SK-N-SH (cell line): ENCODE data around the gene PEMT. TPM values are rescaled to one million over a fixed set of nuclear protein-coding genes. Genes with fewer than 3 reads are reported as not detected.

ENCODE experiments used
- CTCF ChIA-PET: fragments of 300-600, 350-600 bp; formaldehyde crosslinking; extraction: SDS; loops from one replicate; lab custom pipeline; 2021; lab: Yijun Ruan, JAX
- POLR2A ChIA-PET: fragments of 350-600 bp; sonication (Branson Sonifier 250); formaldehyde crosslinking; extraction: SDS; loops from one replicate; lab custom pipeline; 2020; ENCODE audit warnings: antibody characterized with exemption, inconsistent platforms; lab: Yijun Ruan, JAX
- DNase-seq: peaks from one replicate; pipeline ENCODE4 v3.0.0; 2012
- H2AFZ ChIP-seq: fragments of 200-600 bp; sonication (generic); 2 replicates; pipeline ENCODE4 v1.8.1; 2016; ENCODE audit warnings: antibody characterized with exemption, mild to moderate bottlenecking, low read depth
- H3F3A ChIP-seq: fragments of 200-600 bp; sonication (generic); replicated peaks from 2 replicates; pipeline ENCODE3; 2016; ENCODE audit warnings: antibody characterized with exemption, mild to moderate bottlenecking; ENCODE audit not compliant: insufficient read depth
- H3K27ac ChIP-seq, 2 experiments: fragments of 200-500 bp in 1 of 2; fragments of 200-600 bp in 1 of 2; sonication (Bioruptor generic) in 1 of 2; sonication (generic), shearing (Covaris generic) in 1 of 2; 2 replicates each; pipeline versions ENCODE4 v1.5.1 to v1.6.1; 2014 to 2016; ENCODE audit warnings: low read depth in 2 of 2, inconsistent platforms in 1 of 2, low read length in 1 of 2, mild to moderate bottlenecking in 1 of 2, mixed read lengths in 1 of 2
- H3K27me3 ChIP-seq: fragments of 200-600 bp; sonication (generic), shearing (Covaris generic); 2 replicates; pipeline ENCODE4 v1.6.1; 2016; ENCODE audit warnings: mixed run types; ENCODE audit not compliant: insufficient read depth
- H3K36me3 ChIP-seq, 2 experiments: fragments of 200-500 bp in 1 of 2; fragments of 200-600 bp in 1 of 2; sonication (Bioruptor generic) in 1 of 2; sonication (generic) in 1 of 2; replicated peaks in 1 of 2; 2 replicates each; pipeline versions ENCODE3 to v1.5.1; 2014 to 2016; ENCODE audit warnings: low read length in 1 of 2, mild to moderate bottlenecking in 1 of 2; ENCODE audit not compliant: insufficient read depth in 2 of 2, control insufficient read depth in 1 of 2
- H3K4me1 ChIP-seq, 2 experiments: fragments of 200-500 bp in 1 of 2; fragments of 200-600 bp in 1 of 2; sonication (Bioruptor generic) in 1 of 2; sonication (generic), shearing (Covaris generic) in 1 of 2; 2 replicates each; pipeline versions ENCODE4 v1.5.1 to v1.6.1; 2014 to 2016; ENCODE audit warnings: low read depth in 1 of 2, low read length in 1 of 2, mixed run types in 1 of 2; ENCODE audit not compliant: insufficient read depth in 2 of 2, control insufficient read depth in 1 of 2
- H3K4me2 ChIP-seq: fragments of 200-600 bp; sonication (generic), shearing (Covaris generic); 2 replicates; pipeline ENCODE4 v1.6.1; 2017; ENCODE audit warnings: mixed run types
- H3K4me3 ChIP-seq, 2 experiments: fragments of 200-500 bp in 1 of 2; fragments of 200-600 bp in 1 of 2; sonication (Bioruptor generic) in 1 of 2; sonication (generic), shearing (Covaris generic) in 1 of 2; 2 replicates each; pipeline versions ENCODE4 v1.5.1 to v1.8.1; 2014 to 2016; ENCODE audit warnings: low read depth in 2 of 2, inconsistent platforms in 1 of 2, low read length in 1 of 2, mild to moderate bottlenecking in 1 of 2, mixed read lengths in 1 of 2, moderate library complexity in 1 of 2
- H3K79me2 ChIP-seq: fragments of 200-600 bp; sonication (generic); 2 replicates; pipeline ENCODE4 v1.8.1; 2017; ENCODE audit warnings: mild to moderate bottlenecking; ENCODE audit not compliant: insufficient read depth
- H3K9ac ChIP-seq: fragments of 200-600 bp; sonication (generic); 2 replicates; pipeline ENCODE4 v1.6.1; 2017; ENCODE audit warnings: mixed run types
- H3K9me2 ChIP-seq: fragments of 200-600 bp; sonication (generic); 2 replicates; pipeline ENCODE4 v1.6.1; 2017; ENCODE audit warnings: mixed run types
- H3K9me3 ChIP-seq: fragments of 200-600 bp; sonication (generic); 2 replicates; pipeline ENCODE4 v1.6.1; 2017; ENCODE audit warnings: mixed run types, mild to moderate bottlenecking, moderate library complexity
- H4K20me1 ChIP-seq: fragments of 200-600 bp; sonication (generic); 2 replicates; pipeline ENCODE4 v1.6.1; 2017; ENCODE audit warnings: mild to moderate bottlenecking, mixed run types; ENCODE audit not compliant: insufficient read depth
- EP300 ChIP-seq, 2 experiments: IDR thresholded peaks; 2 replicates each; pipeline versions ENCODE4 v1.4.0 to v1.6.1; 2012; ENCODE audit warnings: borderline replicate concordance in 1 of 2, low read depth in 1 of 2, low read length in 1 of 2
- FOXJ3 ChIP-seq: sonication (generic); formaldehyde crosslinking; IDR thresholded peaks from 2 replicates; pipeline ENCODE4 v1.5.1; 2020; ENCODE audit warnings: mild to moderate bottlenecking, missing genetic modification reagents
- FOXM1 ChIP-seq: IDR thresholded peaks from 2 replicates; pipeline ENCODE4 v1.4.0; 2012; ENCODE audit warnings: low read depth, mild to moderate bottlenecking
- RAD21 ChIP-seq: IDR thresholded peaks from 2 replicates; pipeline ENCODE4 v1.6.1; 2012; ENCODE audit warnings: mild to moderate bottlenecking, low read length
- RFX5 ChIP-seq: IDR thresholded peaks from 2 replicates; pipeline ENCODE4 v1.6.1; 2012; ENCODE audit warnings: mild to moderate bottlenecking, improper control_type of control experiment, low read length
- RXRA ChIP-seq: IDR thresholded peaks from 2 replicates; pipeline ENCODE4 v1.4.0; 2012; ENCODE audit warnings: low read depth, mild to moderate bottlenecking, borderline replicate concordance
- SIN3A ChIP-seq: IDR thresholded peaks from 2 replicates; pipeline ENCODE4 v1.6.1; 2012; ENCODE audit warnings: low read depth, mild to moderate bottlenecking, low read length, moderate library complexity, borderline replicate concordance
- TEAD4 ChIP-seq: IDR thresholded peaks from 2 replicates; pipeline ENCODE4 v1.4.0; 2012; ENCODE audit warnings: mild to moderate bottlenecking, borderline replicate concordance; ENCODE audit not compliant: insufficient read depth
- ZBTB33 ChIP-seq: IDR thresholded peaks from 2 replicates; pipeline ENCODE4 v1.4.0; 2012; ENCODE audit warnings: low read depth, borderline replicate concordance
- WGBS: methylation state at CpG from one replicate; pipeline ENCODE4 v1.1.6; 2017; ENCODE audit warnings: low lambda C conversion rate; 5-methylcytosine and 5-hydroxymethylcytosine counted together
- polyA plus RNA-seq, 3 experiments: library from polyadenylated mRNA; depleted of rRNA; stranded (reverse); fragments of >200 nt; gene quantifications; 2 replicates each; pipeline ENCODE4 v1.2.3, GENCODE V29; 2012
- TF ChIP-seq, protein P1 (sequence below): fragments of 200-600 bp; sonication (generic); IDR thresholded peaks from 2 replicates; pipeline ENCODE4 v1.6.1; 2017; ENCODE audit warnings: antibody characterized with exemption, mild to moderate bottlenecking, moderate library complexity
- TF ChIP-seq, protein P2 (sequence below): fragments of 150-350 bp; IDR thresholded peaks from 2 replicates; pipeline ENCODE4 v1.6.1; 2016; ENCODE audit warnings: mild to moderate bottlenecking, low read depth, low read length

The PEMT gene
- polyA plus RNA-seq, 1 of the 3 experiments (the other 2 are of a cell fraction): 52.8 TPM

DNA sequence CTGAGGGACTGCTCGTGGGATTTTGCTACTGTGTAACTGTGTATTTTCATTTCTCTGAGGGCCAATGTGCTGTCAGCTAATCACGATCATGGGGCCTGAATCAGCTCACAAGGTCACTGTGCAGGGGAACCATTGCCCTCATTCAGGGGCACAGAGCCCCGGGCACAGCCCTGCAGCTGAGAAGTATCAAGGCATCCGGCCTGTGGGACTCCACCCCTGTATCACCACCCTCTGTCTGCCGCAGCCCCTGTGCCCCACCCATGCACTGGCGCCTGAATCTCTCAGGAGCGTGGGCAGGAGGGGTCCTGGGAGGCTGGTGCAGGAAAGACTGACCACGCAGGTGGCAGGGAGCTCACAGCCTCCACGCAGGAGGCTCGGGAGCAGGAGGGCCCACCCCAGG, 51.9 kb downstream of the PEMT start (continued):
- TF ChIP-seq, protein P1, sequence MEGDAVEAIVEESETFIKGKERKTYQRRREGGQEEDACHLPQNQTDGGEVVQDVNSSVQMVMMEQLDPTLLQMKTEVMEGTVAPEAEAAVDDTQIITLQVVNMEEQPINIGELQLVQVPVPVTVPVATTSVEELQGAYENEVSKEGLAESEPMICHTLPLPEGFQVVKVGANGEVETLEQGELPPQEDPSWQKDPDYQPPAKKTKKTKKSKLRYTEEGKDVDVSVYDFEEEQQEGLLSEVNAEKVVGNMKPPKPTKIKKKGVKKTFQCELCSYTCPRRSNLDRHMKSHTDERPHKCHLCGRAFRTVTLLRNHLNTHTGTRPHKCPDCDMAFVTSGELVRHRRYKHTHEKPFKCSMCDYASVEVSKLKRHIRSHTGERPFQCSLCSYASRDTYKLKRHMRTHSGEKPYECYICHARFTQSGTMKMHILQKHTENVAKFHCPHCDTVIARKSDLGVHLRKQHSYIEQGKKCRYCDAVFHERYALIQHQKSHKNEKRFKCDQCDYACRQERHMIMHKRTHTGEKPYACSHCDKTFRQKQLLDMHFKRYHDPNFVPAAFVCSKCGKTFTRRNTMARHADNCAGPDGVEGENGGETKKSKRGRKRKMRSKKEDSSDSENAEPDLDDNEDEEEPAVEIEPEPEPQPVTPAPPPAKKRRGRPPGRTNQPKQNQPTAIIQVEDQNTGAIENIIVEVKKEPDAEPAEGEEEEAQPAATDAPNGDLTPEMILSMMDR: no peak
- TF ChIP-seq, protein P2, sequence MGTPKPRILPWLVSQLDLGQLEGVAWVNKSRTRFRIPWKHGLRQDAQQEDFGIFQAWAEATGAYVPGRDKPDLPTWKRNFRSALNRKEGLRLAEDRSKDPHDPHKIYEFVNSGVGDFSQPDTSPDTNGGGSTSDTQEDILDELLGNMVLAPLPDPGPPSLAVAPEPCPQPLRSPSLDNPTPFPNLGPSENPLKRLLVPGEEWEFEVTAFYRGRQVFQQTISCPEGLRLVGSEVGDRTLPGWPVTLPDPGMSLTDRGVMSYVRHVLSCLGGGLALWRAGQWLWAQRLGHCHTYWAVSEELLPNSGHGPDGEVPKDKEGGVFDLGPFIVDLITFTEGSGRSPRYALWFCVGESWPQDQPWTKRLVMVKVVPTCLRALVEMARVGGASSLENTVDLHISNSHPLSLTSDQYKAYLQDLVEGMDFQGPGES: no peak
- no peak for TF ChIP-seq TEAD4
- TF ChIP-seq RFX5: no peak
- TF ChIP-seq SIN3A: no peak
- TF ChIP-seq EP300 (IDR thresholded peaks at IDR 0.05; ENCODE audit: borderline replicate concordance in 1 of 2, low read depth in 1 of 2, low read length in 1 of 2): no peak
- TF ChIP-seq FOXM1: no peak
- TF ChIP-seq FOXJ3 (CRISPR knock-in tag): no peak
- TF ChIP-seq RXRA: no peak

DNA sequence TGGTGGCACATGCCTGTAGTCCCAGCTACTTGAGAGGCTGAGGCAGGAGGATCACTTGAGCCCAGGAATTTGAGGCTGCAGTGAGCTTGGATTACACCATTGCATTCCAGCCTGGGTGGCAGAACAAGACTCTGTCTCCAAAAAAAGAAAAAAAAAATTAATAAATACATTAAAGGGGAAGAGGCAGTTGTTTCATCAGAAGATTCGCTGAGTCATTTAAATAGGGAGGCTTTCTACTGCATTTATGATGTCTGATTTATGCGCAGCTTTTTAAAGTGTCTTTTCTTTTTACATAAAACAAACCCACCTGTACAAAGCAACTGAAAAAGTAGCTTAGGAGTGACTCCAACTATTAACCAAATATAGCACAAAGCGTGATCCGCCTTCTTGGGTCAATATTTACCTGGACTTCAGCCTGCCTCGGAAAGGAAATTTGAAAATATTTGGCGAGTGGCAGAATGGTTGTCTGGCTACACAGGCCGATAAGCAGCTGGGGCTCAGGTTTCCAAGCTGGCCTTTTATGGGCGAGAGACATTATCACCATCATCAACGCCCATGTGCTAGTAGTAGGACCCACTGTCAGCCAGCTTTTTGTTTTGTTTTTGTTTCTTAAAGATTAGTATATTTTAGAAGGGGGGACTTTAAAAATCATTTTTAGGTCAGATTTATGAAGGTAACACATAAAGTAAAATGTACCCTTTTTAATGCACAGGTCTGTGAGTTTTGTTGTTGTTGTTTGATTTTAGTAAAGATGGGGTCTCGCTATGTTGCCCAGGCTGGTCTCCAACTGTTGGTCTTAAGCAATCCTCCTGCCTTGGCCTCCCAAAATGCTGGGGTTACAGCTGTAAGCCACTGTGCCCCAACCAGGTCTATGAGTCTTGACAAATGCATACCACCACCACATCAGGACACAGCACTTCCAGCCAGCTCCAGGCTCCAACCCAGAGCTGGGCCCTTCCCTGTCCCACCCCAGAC, 52.8 kb downstream of the PEMT start:
- TF ChIP-seq ZBTB33 (no peak), RAD21 (no peak), SIN3A (no peak)
- Histone ChIP-seq H3K27me3 (no peaks in the 10 kb centered on the region), H3K36me3 (no peaks in the 10 kb centered on the region), H3K27ac (no peak overlapping the region), H3K4me2 (no peak overlapping the region), H3K9me2 (no peaks in the 10 kb centered on the region), H3K4me3 (no peak overlapping the region), H2AFZ (no peak overlapping the region), H3F3A (no peaks in the 10 kb centered on the region), H3K9ac (no peak overlapping the region), H3K9me3 (no peaks in the 10 kb centered on the region), H4K20me1 (no peaks in the 10 kb centered on the region), H3K79me2 (no peaks in the 10 kb centered on the region), H3K4me1 (peaks cover 0 to 65% of the 10 kb centered on the region in 2 experiments; a peak in 1 of 4 replicates)
- DNase-seq: no peak
- 75% methylated on average over 10 of the region's 10 CpGs for WGBS
- POLR2A ChIA-PET: no interaction called here
- CTCF ChIA-PET: interaction anchor here (0.9 to 2.6 kb wide), 4 partner anchors 15 to 103 kb away, joined by 3 to 15 read pairs (median 9); partner anchors contain the start of gene RASD1
